Measurements from ENCODE around the gene E2F7.

GRCh38 chr12:76997011-76997780 lies 68.2 kb downstream of the E2F7 start:
- TF ChIP-seq, protein P1, sequence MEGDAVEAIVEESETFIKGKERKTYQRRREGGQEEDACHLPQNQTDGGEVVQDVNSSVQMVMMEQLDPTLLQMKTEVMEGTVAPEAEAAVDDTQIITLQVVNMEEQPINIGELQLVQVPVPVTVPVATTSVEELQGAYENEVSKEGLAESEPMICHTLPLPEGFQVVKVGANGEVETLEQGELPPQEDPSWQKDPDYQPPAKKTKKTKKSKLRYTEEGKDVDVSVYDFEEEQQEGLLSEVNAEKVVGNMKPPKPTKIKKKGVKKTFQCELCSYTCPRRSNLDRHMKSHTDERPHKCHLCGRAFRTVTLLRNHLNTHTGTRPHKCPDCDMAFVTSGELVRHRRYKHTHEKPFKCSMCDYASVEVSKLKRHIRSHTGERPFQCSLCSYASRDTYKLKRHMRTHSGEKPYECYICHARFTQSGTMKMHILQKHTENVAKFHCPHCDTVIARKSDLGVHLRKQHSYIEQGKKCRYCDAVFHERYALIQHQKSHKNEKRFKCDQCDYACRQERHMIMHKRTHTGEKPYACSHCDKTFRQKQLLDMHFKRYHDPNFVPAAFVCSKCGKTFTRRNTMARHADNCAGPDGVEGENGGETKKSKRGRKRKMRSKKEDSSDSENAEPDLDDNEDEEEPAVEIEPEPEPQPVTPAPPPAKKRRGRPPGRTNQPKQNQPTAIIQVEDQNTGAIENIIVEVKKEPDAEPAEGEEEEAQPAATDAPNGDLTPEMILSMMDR (IDR thresholded peaks at IDR 0.05; ENCODE audit: insufficient read depth, low read depth, low read length) = no peak
- no peak for TF ChIP-seq EZH2 (IDR thresholded peaks at IDR 0.05; ENCODE audit: insufficient read depth, low read length)
